Neural cell (in vitro differentiated cells): ENCODE measurements around the gene PANK2.
"Not testable (repeated sequence)": the region's sequence is repeated elsewhere in the genome, so short reads cannot be mapped to it uniquely, and the experiment has no call there.

Source experiments
- MXI1 ChIP-seq: fragments of 450-650 bp; conservative IDR thresholded peaks from 2 replicates; pipeline ENCODE4 v1.6.1; 2014; ENCODE audit warnings: antibody characterized with exemption, mild to moderate bottlenecking; ENCODE audit not compliant: poor library complexity, severe bottlenecking
- TF ChIP-seq, protein P1 (sequence below): fragments of 450-650 bp; IDR thresholded peaks from 2 replicates; pipeline ENCODE4 v1.5.1; 2014; ENCODE audit warnings: antibody characterized with exemption, mild to moderate bottlenecking, moderate library complexity; ENCODE audit not compliant: poor library complexity, severe bottlenecking

DNA sequence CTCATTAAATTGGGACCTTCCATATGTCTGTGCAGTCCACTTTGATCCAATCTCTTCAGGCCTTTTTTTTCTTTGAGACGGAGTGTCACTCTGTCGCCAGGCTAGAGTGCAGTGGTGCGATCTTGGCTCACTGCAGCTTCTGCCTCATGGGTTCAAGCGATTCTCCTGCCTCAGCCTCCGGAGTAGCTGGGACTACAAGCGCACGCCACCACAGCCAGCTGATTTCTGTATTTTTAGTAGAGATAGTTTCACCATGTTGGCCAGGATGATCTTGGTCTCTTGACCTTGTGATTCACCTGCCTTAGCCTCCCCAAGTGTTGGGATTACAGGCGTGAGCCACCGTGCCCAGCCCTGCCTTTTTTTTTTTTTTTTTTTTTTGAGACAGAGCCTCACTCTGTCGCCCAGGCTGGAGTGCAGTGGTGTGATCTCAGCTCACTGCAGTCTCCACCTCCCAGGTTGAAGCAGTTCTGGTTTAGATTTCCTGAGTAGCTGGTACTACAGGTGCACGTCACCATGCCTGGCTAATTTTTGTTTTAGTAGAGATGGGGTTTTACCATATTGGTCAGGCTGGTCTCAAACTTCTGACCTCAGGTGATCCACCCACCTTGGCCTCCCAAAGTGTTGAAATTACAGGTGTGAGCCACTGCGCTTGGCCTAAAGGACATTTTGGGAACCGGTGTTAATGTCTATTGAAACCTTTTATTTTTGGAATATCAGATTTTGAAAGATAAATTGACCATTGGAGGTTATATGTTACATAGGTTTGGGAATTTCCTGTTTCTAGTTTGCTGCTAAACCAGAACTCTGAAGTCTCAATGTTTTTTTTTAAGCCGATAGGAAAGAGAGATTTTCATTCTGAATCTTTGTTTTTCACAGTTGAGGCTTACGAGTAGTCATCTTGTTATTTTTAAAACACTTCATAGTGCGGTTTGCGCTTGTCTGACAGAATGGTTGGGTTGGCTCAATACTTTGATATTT, 17.8 kb downstream of the PANK2 start:
- TF ChIP-seq, protein P1, sequence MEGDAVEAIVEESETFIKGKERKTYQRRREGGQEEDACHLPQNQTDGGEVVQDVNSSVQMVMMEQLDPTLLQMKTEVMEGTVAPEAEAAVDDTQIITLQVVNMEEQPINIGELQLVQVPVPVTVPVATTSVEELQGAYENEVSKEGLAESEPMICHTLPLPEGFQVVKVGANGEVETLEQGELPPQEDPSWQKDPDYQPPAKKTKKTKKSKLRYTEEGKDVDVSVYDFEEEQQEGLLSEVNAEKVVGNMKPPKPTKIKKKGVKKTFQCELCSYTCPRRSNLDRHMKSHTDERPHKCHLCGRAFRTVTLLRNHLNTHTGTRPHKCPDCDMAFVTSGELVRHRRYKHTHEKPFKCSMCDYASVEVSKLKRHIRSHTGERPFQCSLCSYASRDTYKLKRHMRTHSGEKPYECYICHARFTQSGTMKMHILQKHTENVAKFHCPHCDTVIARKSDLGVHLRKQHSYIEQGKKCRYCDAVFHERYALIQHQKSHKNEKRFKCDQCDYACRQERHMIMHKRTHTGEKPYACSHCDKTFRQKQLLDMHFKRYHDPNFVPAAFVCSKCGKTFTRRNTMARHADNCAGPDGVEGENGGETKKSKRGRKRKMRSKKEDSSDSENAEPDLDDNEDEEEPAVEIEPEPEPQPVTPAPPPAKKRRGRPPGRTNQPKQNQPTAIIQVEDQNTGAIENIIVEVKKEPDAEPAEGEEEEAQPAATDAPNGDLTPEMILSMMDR, result not testable (repeated sequence)
- not testable (repeated sequence) for TF ChIP-seq MXI1
